ENCODE measurements around the gene AQP4. TPM values are rescaled to one million over a fixed set of nuclear protein-coding genes. Genes with fewer than 3 reads are reported as not detected.

Gene AQP4
- total and polyA plus RNA-seq, 2 donors (not counting 3 experiments of a cell fraction or from before 2014, with no cell fraction given), result not detected

DNA sequence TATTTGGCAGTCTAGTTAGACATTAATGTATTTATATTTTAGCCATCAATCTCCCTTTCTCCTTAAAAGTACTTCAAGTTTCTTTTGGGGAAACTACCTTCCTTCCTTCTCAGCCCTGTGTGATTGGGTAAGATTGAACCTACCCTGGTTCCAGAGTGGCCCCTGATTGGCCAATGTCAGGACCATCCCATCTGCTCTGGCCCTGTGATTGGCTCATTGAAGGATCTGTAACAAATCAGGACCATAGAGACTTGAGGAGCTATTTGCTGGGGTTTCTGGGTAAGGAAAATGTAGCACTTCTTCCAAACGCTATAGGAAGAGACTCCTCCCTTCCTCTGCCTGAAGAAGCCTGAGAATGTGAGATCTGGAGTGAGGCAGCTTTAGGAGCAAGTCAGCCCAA is 59.3 kb downstream of the AQP4 start:
- no peak for TF ChIP-seq MYC (IDR thresholded peaks at IDR 0.05; ENCODE audit: low read depth, low read length)
- TF ChIP-seq POLR2AphosphoS5 (IDR thresholded peaks at IDR 0.05; ENCODE audit: insufficient read depth, low read depth, low read length), result no peak
- TF ChIP-seq FOS (IDR thresholded peaks at IDR 0.05; ENCODE audit: borderline replicate concordance, insufficient read depth, low read length), result no peak
- TF ChIP-seq GATA2 (IDR thresholded peaks at IDR 0.05; ENCODE audit: insufficient read depth, insufficient read length, low read depth, low read length), result no peak
- TF ChIP-seq, protein P1, sequence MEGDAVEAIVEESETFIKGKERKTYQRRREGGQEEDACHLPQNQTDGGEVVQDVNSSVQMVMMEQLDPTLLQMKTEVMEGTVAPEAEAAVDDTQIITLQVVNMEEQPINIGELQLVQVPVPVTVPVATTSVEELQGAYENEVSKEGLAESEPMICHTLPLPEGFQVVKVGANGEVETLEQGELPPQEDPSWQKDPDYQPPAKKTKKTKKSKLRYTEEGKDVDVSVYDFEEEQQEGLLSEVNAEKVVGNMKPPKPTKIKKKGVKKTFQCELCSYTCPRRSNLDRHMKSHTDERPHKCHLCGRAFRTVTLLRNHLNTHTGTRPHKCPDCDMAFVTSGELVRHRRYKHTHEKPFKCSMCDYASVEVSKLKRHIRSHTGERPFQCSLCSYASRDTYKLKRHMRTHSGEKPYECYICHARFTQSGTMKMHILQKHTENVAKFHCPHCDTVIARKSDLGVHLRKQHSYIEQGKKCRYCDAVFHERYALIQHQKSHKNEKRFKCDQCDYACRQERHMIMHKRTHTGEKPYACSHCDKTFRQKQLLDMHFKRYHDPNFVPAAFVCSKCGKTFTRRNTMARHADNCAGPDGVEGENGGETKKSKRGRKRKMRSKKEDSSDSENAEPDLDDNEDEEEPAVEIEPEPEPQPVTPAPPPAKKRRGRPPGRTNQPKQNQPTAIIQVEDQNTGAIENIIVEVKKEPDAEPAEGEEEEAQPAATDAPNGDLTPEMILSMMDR (IDR thresholded peaks at IDR 0.05; ENCODE audit: extremely low read depth in 1 of 2, insufficient read depth in 1 of 2, low read depth in 1 of 2, low read length in 2 of 2), result no peak
- no peak for TF ChIP-seq POLR2A (IDR thresholded peaks at IDR 0.05; ENCODE audit: low read depth, low read length)
- TF ChIP-seq, protein P2, sequence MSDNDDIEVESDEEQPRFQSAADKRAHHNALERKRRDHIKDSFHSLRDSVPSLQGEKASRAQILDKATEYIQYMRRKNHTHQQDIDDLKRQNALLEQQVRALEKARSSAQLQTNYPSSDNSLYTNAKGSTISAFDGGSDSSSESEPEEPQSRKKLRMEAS (IDR thresholded peaks at IDR 0.05; ENCODE audit: insufficient read depth, insufficient read length), result no peak
- no peak for TF ChIP-seq JUN (IDR thresholded peaks at IDR 0.05; ENCODE audit: borderline replicate concordance, insufficient read depth, insufficient read length, low read depth)
- TF ChIP-seq EZH2 (IDR thresholded peaks at IDR 0.05; ENCODE audit: borderline replicate concordance, low read depth, low read length, severe bottlenecking), result no peak
- FAIRE-seq (no peak), DNase-seq (ENCODE audit: low read depth, low spot score) (no peak)
- Histone ChIP-seq H3K27me3 (ENCODE audit: control insufficient read depth in 2 of 2, insufficient read depth in 2 of 2, low read length in 2 of 2) (no peaks in the 10 kb centered on the region), H3K36me3 (ENCODE audit: control insufficient read depth in 2 of 2, extremely low read depth in 1 of 2, insufficient read depth in 2 of 2, low read length in 2 of 2) (no peaks in the 10 kb centered on the region), H3K9ac (replicated peaks; ENCODE audit: extremely low read depth, insufficient read depth, low read length) (no peak overlapping the region), H3K4me3 (replicated peaks in 1 of 3; ENCODE audit: insufficient read depth in 1 of 3, low read depth in 1 of 3, low read length in 3 of 3) (no peak overlapping the region), H4K20me1 (replicated peaks; ENCODE audit: control insufficient read depth, extremely low read depth, insufficient read depth, low read length) (no peaks in the 10 kb centered on the region), H3K9me3 (replicated peaks; ENCODE audit: control insufficient read depth, insufficient read depth, low read length) (no peaks in the 10 kb centered on the region), H3K79me2 (ENCODE audit: control insufficient read depth, insufficient read depth, low read length) (no peaks in the 10 kb centered on the region), H3K4me1 (ENCODE audit: control insufficient read depth, extremely low read depth, insufficient read depth, low read length) (no peaks in the 10 kb centered on the region), H2AFZ (ENCODE audit: low read depth, low read length) (no peak overlapping the region), H3K9me1 (replicated peaks; ENCODE audit: control insufficient read depth, extremely low read depth, insufficient read depth, low read length) (no peaks in the 10 kb centered on the region), H3K4me2 (ENCODE audit: insufficient read depth, low read length) (no peak overlapping the region), H3K27ac (ENCODE audit: insufficient read depth, low read depth, low read length) (no peak overlapping the region)
- no TSS peak for BruUV-seq (replicated peaks)
- POLR2A ChIA-PET, result no interaction called here
- intact Hi-C loops (cut with micrococcal nuclease), result no loop called here
- dilution Hi-C loops (cut with MboI; ENCODE audit: extremely low pct_ligation_motif_present, low sequenced_read_pairs), result no loop called here
- CTCF ChIA-PET, result interaction anchor here (0.6 kb wide), 1 partner anchor 11 kb away, joined by 3 read pairs; no protein-coding TSS in a partner anchor

All from endothelial cell of umbilical vein (primary cell).